WTC11 (cell line): ENCODE measurements around the gene ACOT13. TPM values are rescaled to one million over a fixed set of nuclear protein-coding genes. Genes with fewer than 3 reads are reported as not detected.

ENCODE experiments used
- ATAC-seq: fragments of 200-7000 bp; cut with Tn5 transposase; 2 replicates; pipeline ENCODE4 v1.10.0; 2021; ENCODE audit warnings: mild to moderate bottlenecking, moderate library complexity
- CTCF ChIA-PET: fragments of 300-600 bp; sonication (Branson Sonifier 250); formaldehyde crosslinking; loops from one replicate; lab custom pipeline; 2021; ENCODE audit warnings: antibody characterized with exemption; lab: Charles Lee
- POLR2A ChIA-PET: fragments of 350-600 bp; sonication (Branson Sonifier 250); formaldehyde crosslinking; loops from one replicate; lab custom pipeline; 2021; ENCODE audit warnings: antibody characterized with exemption; lab: Charles Lee
- DNase-seq: peaks from one replicate; pipeline ENCODE4 v3.0.0; 2021; ENCODE audit warnings: low spot score
- H3K27ac Mint-ChIP-seq: 2 replicates; pipeline ENCODE4 v1.8.0; 2021; ENCODE audit warnings: mixed read lengths
- H3K27me3 Mint-ChIP-seq: 2 replicates; pipeline ENCODE4 v1.8.0; 2021; ENCODE audit warnings: low read depth, mild to moderate bottlenecking, moderate library complexity, mixed read lengths
- H3K36me3 Mint-ChIP-seq: 2 replicates; pipeline ENCODE4 v1.8.0; 2021; ENCODE audit warnings: mixed read lengths
- H3K4me1 Mint-ChIP-seq: 2 replicates; pipeline ENCODE4 v1.8.0; 2022; ENCODE audit warnings: mixed read lengths
- H3K4me3 Mint-ChIP-seq: 2 replicates; pipeline ENCODE4 v1.8.0; 2021; ENCODE audit warnings: mild to moderate bottlenecking, moderate library complexity, mixed read lengths
- H3K9me3 Mint-ChIP-seq: 2 replicates; pipeline ENCODE4 v1.8.0; 2021; ENCODE audit warnings: mixed read lengths
- CREM ChIP-seq: sonication (generic); formaldehyde crosslinking; IDR thresholded peaks from 2 replicates; pipeline ENCODE4 v1.8.1; 2022; ENCODE audit warnings: mild to moderate bottlenecking, missing genetic modification reagents, moderate library complexity
- ELF4 ChIP-seq: sonication (generic); formaldehyde crosslinking; IDR thresholded peaks from 2 replicates; pipeline ENCODE4 v1.8.1; 2022; ENCODE audit warnings: low read depth, mild to moderate bottlenecking, moderate library complexity, missing genetic modification reagents
- FOXK1 ChIP-seq: sonication (generic); formaldehyde crosslinking; IDR thresholded peaks from 2 replicates; pipeline ENCODE4 v1.8.0; 2022; ENCODE audit warnings: mild to moderate bottlenecking, moderate library complexity, missing genetic modification reagents
- GABPB1 ChIP-seq: sonication (generic); formaldehyde crosslinking; IDR thresholded peaks from 2 replicates; pipeline ENCODE4 v1.8.1; 2023; ENCODE audit warnings: mild to moderate bottlenecking, missing genetic modification reagents
- GTF2I ChIP-seq: fragments of 250-450 bp; sonication (Bioruptor Pico); conservative IDR thresholded peaks from 2 replicates; pipeline ENCODE4 v1.4.0; 2021; ENCODE audit warnings: mild to moderate bottlenecking
- HMGA2 ChIP-seq: fragments of 250-450 bp; sonication (Bioruptor Pico); IDR thresholded peaks from 2 replicates; pipeline ENCODE4 v1.4.0; 2021; ENCODE audit warnings: mild to moderate bottlenecking, moderate library complexity
- IRF2 ChIP-seq: sonication (generic); formaldehyde crosslinking; IDR thresholded peaks from 2 replicates; pipeline ENCODE4 v1.8.0; 2022; ENCODE audit warnings: low read depth, missing genetic modification reagents, borderline replicate concordance
- JAZF1 ChIP-seq: fragments of 250-450 bp; sonication (Bioruptor Pico); IDR thresholded peaks from 2 replicates; pipeline ENCODE4 v1.9.0; 2021; ENCODE audit warnings: moderate library complexity, mild to moderate bottlenecking, inconsistent platforms
- JUN ChIP-seq: sonication (generic); formaldehyde crosslinking; IDR thresholded peaks from 2 replicates; pipeline ENCODE4 v1.8.0; 2023; ENCODE audit warnings: mild to moderate bottlenecking, missing genetic modification reagents
- KAT7 ChIP-seq: sonication (generic); formaldehyde crosslinking; IDR thresholded peaks from 2 replicates; pipeline ENCODE4 v1.8.1; 2023; ENCODE audit warnings: missing genetic modification reagents, mild to moderate bottlenecking, borderline replicate concordance
- SMAD3 ChIP-seq: sonication (generic); formaldehyde crosslinking; IDR thresholded peaks from 2 replicates; pipeline ENCODE4 v1.8.0; 2022; ENCODE audit warnings: missing genetic modification reagents, mild to moderate bottlenecking, borderline replicate concordance
- TEAD1 ChIP-seq: sonication (generic); formaldehyde crosslinking; IDR thresholded peaks from 2 replicates; pipeline ENCODE4 v1.8.0; 2022; ENCODE audit warnings: mild to moderate bottlenecking, missing genetic modification reagents
- TEAD4 ChIP-seq: sonication (generic); formaldehyde crosslinking; IDR thresholded peaks from 2 replicates; pipeline ENCODE4 v1.8.0; 2022; ENCODE audit warnings: mild to moderate bottlenecking, missing genetic modification reagents
- ZBTB21 ChIP-seq: sonication (generic); formaldehyde crosslinking; IDR thresholded peaks from 2 replicates; pipeline ENCODE4 v1.8.1; 2023; ENCODE audit warnings: mild to moderate bottlenecking, missing genetic modification reagents, borderline replicate concordance
- ZNF138 ChIP-seq: sonication (generic); formaldehyde crosslinking; conservative IDR thresholded peaks from 2 replicates; pipeline ENCODE4 v1.8.1; 2022; ENCODE audit warnings: mild to moderate bottlenecking, moderate library complexity, missing genetic modification reagents
- total RNA-seq: library from RNA; stranded (reverse); gene quantifications from 3 replicates; pipeline ENCODE4 v1.2.3, GENCODE V29; 2021
- TF ChIP-seq, protein P1 (sequence below): sonication (generic); formaldehyde crosslinking; IDR thresholded peaks from 2 replicates; pipeline ENCODE4 v1.8.0; 2022; ENCODE audit warnings: mild to moderate bottlenecking, missing genetic modification reagents
- TF ChIP-seq, protein P2 (sequence below): fragments of 250-450 bp; sonication (Bioruptor Pico); IDR thresholded peaks from 2 replicates; pipeline ENCODE4 v1.9.0; 2021; ENCODE audit warnings: mild to moderate bottlenecking
- TF ChIP-seq, protein P3 (sequence below): fragments of 250-450 bp; sonication (Bioruptor Pico); IDR thresholded peaks from 2 replicates; pipeline ENCODE4 v1.9.0; 2021; ENCODE audit warnings: mild to moderate bottlenecking
- TF ChIP-seq, protein P4 (sequence below): sonication (generic); formaldehyde crosslinking; IDR thresholded peaks from 2 replicates; pipeline ENCODE4 v1.8.1; 2023; ENCODE audit warnings: mild to moderate bottlenecking, missing genetic modification reagents
- TF ChIP-seq, protein P5 (sequence below): sonication (generic); formaldehyde crosslinking; conservative IDR thresholded peaks from 2 replicates; pipeline ENCODE4 v1.8.1; 2022; ENCODE audit warnings: mild to moderate bottlenecking, missing genetic modification reagents
- TF ChIP-seq, protein P6 (sequence below): sonication (generic); formaldehyde crosslinking; IDR thresholded peaks from 2 replicates; pipeline ENCODE4 v1.8.0; 2022; ENCODE audit warnings: missing genetic modification reagents

The ACOT13 gene
- total RNA-seq, 1 experiment from 2014 or later: 54.0 TPM

DNA sequence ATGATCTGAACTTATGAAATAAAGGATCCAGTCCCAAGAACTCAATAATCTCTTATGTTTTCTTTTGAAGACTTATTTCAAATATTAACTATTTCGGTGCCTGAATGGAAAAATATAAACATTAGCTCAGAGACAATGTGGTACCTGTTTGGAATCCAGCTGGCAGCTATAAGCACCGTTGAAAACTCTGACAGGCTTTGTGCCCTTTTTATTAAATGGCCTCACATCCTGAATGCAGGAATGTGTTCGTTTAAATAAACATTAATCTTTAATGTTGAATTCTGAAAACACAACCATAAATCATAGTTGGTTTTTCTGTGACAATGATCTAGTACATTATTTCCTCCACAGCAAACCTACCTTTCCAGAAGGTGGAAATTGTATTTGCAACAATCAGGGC is 16.5 kb upstream of the ACOT13 start:
- no peak for ATAC-seq
- POLR2A ChIA-PET: no interaction called here
- Mint-ChIP-seq H3K4me1 (peaks cover 2% of the 10 kb centered on the region), H3K27ac (no peak overlapping the region), H3K4me3 (no peak overlapping the region)
- TF ChIP-seq, protein P1, sequence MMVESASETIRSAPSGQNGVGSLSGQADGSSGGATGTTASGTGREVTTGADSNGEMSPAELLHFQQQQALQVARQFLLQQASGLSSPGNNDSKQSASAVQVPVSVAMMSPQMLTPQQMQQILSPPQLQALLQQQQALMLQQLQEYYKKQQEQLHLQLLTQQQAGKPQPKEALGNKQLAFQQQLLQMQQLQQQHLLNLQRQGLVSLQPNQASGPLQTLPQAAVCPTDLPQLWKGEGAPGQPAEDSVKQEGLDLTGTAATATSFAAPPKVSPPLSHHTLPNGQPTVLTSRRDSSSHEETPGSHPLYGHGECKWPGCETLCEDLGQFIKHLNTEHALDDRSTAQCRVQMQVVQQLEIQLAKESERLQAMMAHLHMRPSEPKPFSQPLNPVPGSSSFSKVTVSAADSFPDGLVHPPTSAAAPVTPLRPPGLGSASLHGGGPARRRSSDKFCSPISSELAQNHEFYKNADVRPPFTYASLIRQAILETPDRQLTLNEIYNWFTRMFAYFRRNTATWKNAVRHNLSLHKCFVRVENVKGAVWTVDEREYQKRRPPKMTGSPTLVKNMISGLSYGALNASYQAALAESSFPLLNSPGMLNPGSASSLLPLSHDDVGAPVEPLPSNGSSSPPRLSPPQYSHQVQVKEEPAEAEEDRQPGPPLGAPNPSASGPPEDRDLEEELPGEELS (CRISPR knock-in tag): no peak
- TF ChIP-seq TEAD1 (CRISPR knock-in tag) (no peak), TEAD4 (CRISPR knock-in tag) (no peak), ZNF138 (no peak), FOXK1 (CRISPR knock-in tag) (no peak), ZBTB21 (CRISPR knock-in tag) (no peak), SMAD3 (CRISPR knock-in tag) (no peak), KAT7 (CRISPR knock-in tag) (no peak)
- TF ChIP-seq, protein P2, sequence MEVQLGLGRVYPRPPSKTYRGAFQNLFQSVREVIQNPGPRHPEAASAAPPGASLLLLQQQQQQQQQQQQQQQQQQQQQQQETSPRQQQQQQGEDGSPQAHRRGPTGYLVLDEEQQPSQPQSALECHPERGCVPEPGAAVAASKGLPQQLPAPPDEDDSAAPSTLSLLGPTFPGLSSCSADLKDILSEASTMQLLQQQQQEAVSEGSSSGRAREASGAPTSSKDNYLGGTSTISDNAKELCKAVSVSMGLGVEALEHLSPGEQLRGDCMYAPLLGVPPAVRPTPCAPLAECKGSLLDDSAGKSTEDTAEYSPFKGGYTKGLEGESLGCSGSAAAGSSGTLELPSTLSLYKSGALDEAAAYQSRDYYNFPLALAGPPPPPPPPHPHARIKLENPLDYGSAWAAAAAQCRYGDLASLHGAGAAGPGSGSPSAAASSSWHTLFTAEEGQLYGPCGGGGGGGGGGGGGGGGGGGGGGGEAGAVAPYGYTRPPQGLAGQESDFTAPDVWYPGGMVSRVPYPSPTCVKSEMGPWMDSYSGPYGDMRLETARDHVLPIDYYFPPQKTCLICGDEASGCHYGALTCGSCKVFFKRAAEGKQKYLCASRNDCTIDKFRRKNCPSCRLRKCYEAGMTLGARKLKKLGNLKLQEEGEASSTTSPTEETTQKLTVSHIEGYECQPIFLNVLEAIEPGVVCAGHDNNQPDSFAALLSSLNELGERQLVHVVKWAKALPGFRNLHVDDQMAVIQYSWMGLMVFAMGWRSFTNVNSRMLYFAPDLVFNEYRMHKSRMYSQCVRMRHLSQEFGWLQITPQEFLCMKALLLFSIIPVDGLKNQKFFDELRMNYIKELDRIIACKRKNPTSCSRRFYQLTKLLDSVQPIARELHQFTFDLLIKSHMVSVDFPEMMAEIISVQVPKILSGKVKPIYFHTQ (CRISPR knock-in tag): no peak
- TF ChIP-seq, all 79 proteins: peak for 0
- Mint-ChIP-seq H3K36me3 (peaks cover 23% of the 10 kb centered on the region), H3K27me3 (no peaks in the 10 kb centered on the region), H3K9me3 (no peaks in the 10 kb centered on the region)
- no peak for DNase-seq
- CTCF ChIA-PET: no interaction called here

DNA sequence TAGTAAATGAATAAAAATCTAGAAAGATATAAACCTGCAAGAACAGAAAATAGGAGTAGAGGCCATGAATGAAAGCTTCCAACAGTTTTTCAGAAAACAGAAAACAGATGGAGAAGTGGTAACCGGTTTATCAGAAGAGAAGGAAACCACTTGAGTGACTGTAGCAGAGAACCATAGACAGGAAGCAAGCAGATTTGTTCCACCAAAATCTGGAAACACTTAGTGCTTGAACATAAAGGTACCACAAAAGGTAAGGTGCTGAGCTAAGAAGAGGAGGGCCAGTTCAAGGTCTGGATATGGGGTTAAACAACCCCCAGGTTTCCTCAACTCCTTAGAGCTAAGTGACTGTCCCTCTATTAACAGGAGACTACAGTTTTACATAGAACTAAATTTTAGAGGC is 11.7 kb upstream of the ACOT13 start:
- no peak for DNase-seq
- Mint-ChIP-seq H3K4me3 (no peak overlapping the region), H3K27ac (peak overlapping the region; percentile 51; the same call in 1 of the 2 replicates), H3K4me1 (peaks cover 20% of the 10 kb centered on the region), H3K9me3 (no peaks in the 10 kb centered on the region), H3K27me3 (no peaks in the 10 kb centered on the region), H3K36me3 (peaks cover 33% of the 10 kb centered on the region)
- POLR2A ChIA-PET: interaction anchor here (1.1 kb wide), 1 partner anchor 9 kb away, joined by 4 read pairs; the partner anchor contains the start of gene KIAA0319
- no peak for ATAC-seq
- CTCF ChIA-PET: interaction anchor here (0.7 kb wide), 1 partner anchor 54 kb away, joined by 3 read pairs; no protein-coding TSS in a partner anchor
- TF ChIP-seq, protein P3, sequence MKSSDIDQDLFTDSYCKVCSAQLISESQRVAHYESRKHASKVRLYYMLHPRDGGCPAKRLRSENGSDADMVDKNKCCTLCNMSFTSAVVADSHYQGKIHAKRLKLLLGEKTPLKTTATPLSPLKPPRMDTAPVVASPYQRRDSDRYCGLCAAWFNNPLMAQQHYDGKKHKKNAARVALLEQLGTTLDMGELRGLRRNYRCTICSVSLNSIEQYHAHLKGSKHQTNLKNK: no peak
- TF ChIP-seq CREM (CRISPR knock-in tag) (no peak), GABPB1 (CRISPR knock-in tag) (no peak), IRF2 (CRISPR knock-in tag) (no peak), HMGA2 (CRISPR knock-in tag) (no peak), ELF4 (CRISPR knock-in tag) (no peak), JUN (CRISPR knock-in tag) (no peak), JAZF1 (CRISPR knock-in tag) (no peak), GTF2I (no peak)
- TF ChIP-seq, protein P4, sequence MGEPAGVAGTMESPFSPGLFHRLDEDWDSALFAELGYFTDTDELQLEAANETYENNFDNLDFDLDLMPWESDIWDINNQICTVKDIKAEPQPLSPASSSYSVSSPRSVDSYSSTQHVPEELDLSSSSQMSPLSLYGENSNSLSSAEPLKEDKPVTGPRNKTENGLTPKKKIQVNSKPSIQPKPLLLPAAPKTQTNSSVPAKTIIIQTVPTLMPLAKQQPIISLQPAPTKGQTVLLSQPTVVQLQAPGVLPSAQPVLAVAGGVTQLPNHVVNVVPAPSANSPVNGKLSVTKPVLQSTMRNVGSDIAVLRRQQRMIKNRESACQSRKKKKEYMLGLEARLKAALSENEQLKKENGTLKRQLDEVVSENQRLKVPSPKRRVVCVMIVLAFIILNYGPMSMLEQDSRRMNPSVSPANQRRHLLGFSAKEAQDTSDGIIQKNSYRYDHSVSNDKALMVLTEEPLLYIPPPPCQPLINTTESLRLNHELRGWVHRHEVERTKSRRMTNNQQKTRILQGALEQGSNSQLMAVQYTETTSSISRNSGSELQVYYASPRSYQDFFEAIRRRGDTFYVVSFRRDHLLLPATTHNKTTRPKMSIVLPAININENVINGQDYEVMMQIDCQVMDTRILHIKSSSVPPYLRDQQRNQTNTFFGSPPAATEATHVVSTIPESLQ: no peak
- TF ChIP-seq, protein P5, sequence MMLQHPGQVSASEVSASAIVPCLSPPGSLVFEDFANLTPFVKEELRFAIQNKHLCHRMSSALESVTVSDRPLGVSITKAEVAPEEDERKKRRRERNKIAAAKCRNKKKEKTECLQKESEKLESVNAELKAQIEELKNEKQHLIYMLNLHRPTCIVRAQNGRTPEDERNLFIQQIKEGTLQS (CRISPR knock-in tag): no peak
- TF ChIP-seq, protein P2 (CRISPR knock-in tag): no peak
- TF ChIP-seq, protein P6, sequence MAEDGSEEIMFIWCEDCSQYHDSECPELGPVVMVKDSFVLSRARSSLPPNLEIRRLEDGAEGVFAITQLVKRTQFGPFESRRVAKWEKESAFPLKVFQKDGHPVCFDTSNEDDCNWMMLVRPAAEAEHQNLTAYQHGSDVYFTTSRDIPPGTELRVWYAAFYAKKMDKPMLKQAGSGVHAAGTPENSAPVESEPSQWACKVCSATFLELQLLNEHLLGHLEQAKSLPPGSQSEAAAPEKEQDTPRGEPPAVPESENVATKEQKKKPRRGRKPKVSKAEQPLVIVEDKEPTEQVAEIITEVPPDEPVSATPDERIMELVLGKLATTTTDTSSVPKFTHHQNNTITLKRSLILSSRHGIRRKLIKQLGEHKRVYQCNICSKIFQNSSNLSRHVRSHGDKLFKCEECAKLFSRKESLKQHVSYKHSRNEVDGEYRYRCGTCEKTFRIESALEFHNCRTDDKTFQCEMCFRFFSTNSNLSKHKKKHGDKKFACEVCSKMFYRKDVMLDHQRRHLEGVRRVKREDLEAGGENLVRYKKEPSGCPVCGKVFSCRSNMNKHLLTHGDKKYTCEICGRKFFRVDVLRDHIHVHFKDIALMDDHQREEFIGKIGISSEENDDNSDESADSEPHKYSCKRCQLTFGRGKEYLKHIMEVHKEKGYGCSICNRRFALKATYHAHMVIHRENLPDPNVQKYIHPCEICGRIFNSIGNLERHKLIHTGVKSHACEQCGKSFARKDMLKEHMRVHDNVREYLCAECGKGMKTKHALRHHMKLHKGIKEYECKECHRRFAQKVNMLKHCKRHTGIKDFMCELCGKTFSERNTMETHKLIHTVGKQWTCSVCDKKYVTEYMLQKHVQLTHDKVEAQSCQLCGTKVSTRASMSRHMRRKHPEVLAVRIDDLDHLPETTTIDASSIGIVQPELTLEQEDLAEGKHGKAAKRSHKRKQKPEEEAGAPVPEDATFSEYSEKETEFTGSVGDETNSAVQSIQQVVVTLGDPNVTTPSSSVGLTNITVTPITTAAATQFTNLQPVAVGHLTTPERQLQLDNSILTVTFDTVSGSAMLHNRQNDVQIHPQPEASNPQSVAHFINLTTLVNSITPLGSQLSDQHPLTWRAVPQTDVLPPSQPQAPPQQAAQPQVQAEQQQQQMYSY (CRISPR knock-in tag): no peak
